HUES6 (cell line): Measurements from ENCODE around the gene BRSK2.

Experiments used
- H3K27ac ChIP-seq: 2 replicates; pipeline ENCODE4 v1.7.0; 2013; ENCODE audit warnings: low read depth, mild to moderate bottlenecking, low read length, inconsistent platforms
- H3K27me3 ChIP-seq: 2 replicates; pipeline ENCODE4 v1.6.1; 2013; ENCODE audit warnings: low read length; ENCODE audit not compliant: control insufficient read depth, insufficient read depth
- H3K36me3 ChIP-seq: 2 replicates; pipeline ENCODE4 v1.6.1; 2013; ENCODE audit warnings: low read length; ENCODE audit not compliant: control insufficient read depth, insufficient read depth
- H3K4me1 ChIP-seq: 2 replicates; pipeline ENCODE4 v1.6.1; 2013; ENCODE audit warnings: low read length; ENCODE audit not compliant: control insufficient read depth, insufficient read depth
- H3K4me3 ChIP-seq: 2 replicates; pipeline ENCODE4 v1.5.1; 2013; ENCODE audit warnings: low read depth, low read length
- H3K9ac ChIP-seq: one replicate; pipeline ENCODE4 v1.6.1; 2013; ENCODE audit warnings: mild to moderate bottlenecking, low read length
- H3K9me3 ChIP-seq: 2 replicates; pipeline ENCODE4 v1.6.1; 2013; ENCODE audit warnings: low read depth, low read length; ENCODE audit not compliant: control insufficient read depth, insufficient read depth

Gene BRSK2

GRCh38 chr11:1488575-1489180 lies 98.9 kb downstream of the BRSK2 start:
- Histone ChIP-seq H3K9me3 (no peaks in the 10 kb centered on the region), H3K36me3 (no peaks in the 10 kb centered on the region), H3K4me1 (peaks cover 9% of the 10 kb centered on the region; the same call in 1 of the 2 replicates), H3K27ac (no peak overlapping the region), H3K4me3 (no peak overlapping the region), H3K9ac (no peak overlapping the region), H3K27me3 (no peaks in the 10 kb centered on the region)

- no peaks in the 10 kb centered on the region for H3K36me3 ChIP-seq
- H3K4me1 ChIP-seq, result peaks cover 9% of the 10 kb centered on the region; the same call in 1 of the 2 replicates
Observed at GRCh38 chr11:1490651-1491050, 100.9 kb downstream of the BRSK2 start.

GRCh38 chr11:1491379-1491778 lies 101.6 kb downstream of the BRSK2 start:
- no peaks in the 10 kb centered on the region for H3K36me3 ChIP-seq
- 0 out of 2 replicates have a peak, but pooled peaks cover 3% of the 10 kb centered on the region for H3K9me3 ChIP-seq
- H3K9ac ChIP-seq, result no peak overlapping the region
- no peaks in the 10 kb centered on the region for H3K27me3 ChIP-seq
- no peak overlapping the region for H3K27ac ChIP-seq
- no peak overlapping the region for H3K4me3 ChIP-seq
- peaks cover 5% of the 10 kb centered on the region; the same call in 1 of the 2 replicates for H3K4me1 ChIP-seq

More at GRCh38 chr11:1490651-1491050, 100.9 kb downstream of the BRSK2 start:
- no peaks in the 10 kb centered on the region for H3K9me3 ChIP-seq
- H3K27me3 ChIP-seq, result no peaks in the 10 kb centered on the region
- H3K9ac ChIP-seq, result no peak overlapping the region
- no peak overlapping the region for H3K4me3 ChIP-seq
- H3K27ac ChIP-seq, result no peak overlapping the region

GRCh38 chr11:1493650-1494244 lies 104.0 kb downstream of the BRSK2 start:
- H3K27me3 ChIP-seq, result no peaks in the 10 kb centered on the region
- no peak overlapping the region for H3K27ac ChIP-seq
- H3K36me3 ChIP-seq, result no peaks in the 10 kb centered on the region
- H3K4me3 ChIP-seq, result no peak overlapping the region
- H3K9me3 ChIP-seq, result peaks cover 5% of the 10 kb centered on the region; the same call in 1 of the 2 replicates
- no peak overlapping the region for H3K9ac ChIP-seq
- H3K4me1 ChIP-seq, result peaks cover 6% of the 10 kb centered on the region; the same call in 1 of the 2 replicates

- Histone ChIP-seq H3K9ac (no peak overlapping the region), H3K27me3 (no peaks in the 10 kb centered on the region), H3K36me3 (no peaks in the 10 kb centered on the region), H3K27ac (no peak overlapping the region), H3K9me3 (peaks cover 11% of the 10 kb centered on the region), H3K4me1 (peaks cover 6% of the 10 kb centered on the region; the same call in 1 of the 2 replicates), H3K4me3 (no peak overlapping the region)
Observed at GRCh38 chr11:1494650-1495049, 104.9 kb downstream of the BRSK2 start.

GRCh38 chr11:1496091-1496760 lies 106.5 kb downstream of the BRSK2 start:
- H3K9me3 ChIP-seq, result peaks cover 12% of the 10 kb centered on the region
- H3K9ac ChIP-seq, result no peak overlapping the region
- H3K27ac ChIP-seq, result no peak overlapping the region
- no peaks in the 10 kb centered on the region for H3K36me3 ChIP-seq
- H3K4me3 ChIP-seq, result no peak overlapping the region
- no peaks in the 10 kb centered on the region for H3K27me3 ChIP-seq
- peaks cover 6% of the 10 kb centered on the region; the same call in 1 of the 2 replicates for H3K4me1 ChIP-seq

GRCh38 chr11:1496761-1497095 lies 107.0 kb downstream of the BRSK2 start:
- no peaks in the 10 kb centered on the region for H3K27me3 ChIP-seq
- H3K4me3 ChIP-seq, result no peak overlapping the region
- H3K9ac ChIP-seq, result no peak overlapping the region
- no peak overlapping the region for H3K27ac ChIP-seq
- H3K4me1 ChIP-seq, result peaks cover 6% of the 10 kb centered on the region; the same call in 1 of the 2 replicates
- H3K9me3 ChIP-seq, result peaks cover 12% of the 10 kb centered on the region
- no peaks in the 10 kb centered on the region for H3K36me3 ChIP-seq

- no peak overlapping the region for H3K9ac ChIP-seq
- no peaks in the 10 kb centered on the region for H3K27me3 ChIP-seq
- H3K4me3 ChIP-seq, result no peak overlapping the region
- H3K27ac ChIP-seq, result no peak overlapping the region
- H3K9me3 ChIP-seq, result peaks cover 12% of the 10 kb centered on the region
- H3K36me3 ChIP-seq, result no peaks in the 10 kb centered on the region
- H3K4me1 ChIP-seq, result peaks cover 6% of the 10 kb centered on the region; the same call in 1 of the 2 replicates
Observed at GRCh38 chr11:1497600-1497999, 107.9 kb downstream of the BRSK2 start.

- peaks cover 12% of the 10 kb centered on the region for H3K9me3 ChIP-seq
- no peak overlapping the region for H3K4me3 ChIP-seq
- H3K4me1 ChIP-seq, result peaks cover 6% of the 10 kb centered on the region; the same call in 1 of the 2 replicates
- no peak overlapping the region for H3K27ac ChIP-seq
- H3K9ac ChIP-seq, result no peak overlapping the region
- H3K27me3 ChIP-seq, result no peaks in the 10 kb centered on the region
- no peaks in the 10 kb centered on the region for H3K36me3 ChIP-seq
Observed at GRCh38 chr11:1498262-1498661, 108.5 kb downstream of the BRSK2 start.

- no peak overlapping the region for H3K27ac ChIP-seq
- peaks cover 12% of the 10 kb centered on the region for H3K9me3 ChIP-seq
- H3K27me3 ChIP-seq, result no peaks in the 10 kb centered on the region
- no peak overlapping the region for H3K4me3 ChIP-seq
- H3K36me3 ChIP-seq, result no peaks in the 10 kb centered on the region
- no peak overlapping the region for H3K9ac ChIP-seq
- H3K4me1 ChIP-seq, result peaks cover 6% of the 10 kb centered on the region; the same call in 1 of the 2 replicates
Observed at GRCh38 chr11:1499261-1499890, 109.6 kb downstream of the BRSK2 start.

GRCh38 chr11:1499899-1500298 lies 110.2 kb downstream of the BRSK2 start:
- H3K4me1 ChIP-seq, result peaks cover 6% of the 10 kb centered on the region; the same call in 1 of the 2 replicates

More at GRCh38 chr11:1499899-1500298, 110.2 kb downstream of the BRSK2 start:
- peaks cover 12% of the 10 kb centered on the region for H3K9me3 ChIP-seq
- H3K27me3 ChIP-seq, result no peaks in the 10 kb centered on the region
- H3K9ac ChIP-seq, result no peak overlapping the region
- no peaks in the 10 kb centered on the region for H3K36me3 ChIP-seq
- H3K27ac ChIP-seq, result no peak overlapping the region
- no peak overlapping the region for H3K4me3 ChIP-seq
